K562 (cell line): ENCODE measurements around the gene LYST. TPM values are rescaled to one million over a fixed set of nuclear protein-coding genes. Genes with fewer than 3 reads are reported as not detected.

Source experiments
- ATAC-seq: fragments of 200-7000 bp; cut with Tn5 transposase; 3 replicates; pipeline ENCODE4 v1.9.1; 2020; ENCODE audit warnings: moderate library complexity
- BruUV-seq: library from RNA; stranded (reverse); fragments of 400-500 nt; replicated peaks from 2 replicates; lab custom pipeline; 2021; lab: Mats Ljungman, UMichigan
- CTCF ChIA-PET: fragments of 300-600 bp; formaldehyde crosslinking; extraction: SDS; loops from one replicate; lab custom pipeline; 2021; ENCODE audit warnings: low intra/inter-chr PET ratio; lab: Yijun Ruan, JAX
- POLR2A ChIA-PET: fragments of 300-600, 350-650 bp; sonication (Branson Sonifier 250); formaldehyde crosslinking; extraction: SDS; loops from one replicate; lab custom pipeline; 2021; ENCODE audit warnings: antibody characterized with exemption, inconsistent platforms; lab: Yijun Ruan, JAX
- DNase-seq, 4 experiments: peaks; one replicate each; pipeline versions ENCODE4 v3.0.0 to v3.0.0-alpha.2; 2011 to 2018; ENCODE audit warnings: low spot score in 3 of 4, mixed read lengths in 3 of 4; ENCODE audit errors: extremely low read depth in 1 of 4
- FAIRE-seq: peaks from 2 replicates; lab custom pipeline; 2011; peaks lifted over from hg19 to GRCh38; lab: Jason Lieb, UNC
- H2AFZ ChIP-seq: 2 replicates; pipeline ENCODE4 v1.6.0; 2011; ENCODE audit warnings: low read depth, low read length, control low read depth, inconsistent platforms
- H3K27ac ChIP-seq: fragments of 200-600 bp; 3 replicates; pipeline ENCODE4 v1.8.0; 2011; ENCODE audit warnings: low read depth, mild to moderate bottlenecking, control low read depth, inconsistent platforms, low read length, moderate library complexity, mixed read lengths; ENCODE audit errors: extremely low read depth
- H3K27me3 ChIP-seq, 2 experiments: fragments of 300-600 bp in 1 of 2; 2 replicates in 1 of 2; 3 replicates in 1 of 2; pipeline versions ENCODE4 v1.6.0 to v1.8.0; 2011; ENCODE audit warnings: inconsistent platforms in 2 of 2, low read length in 2 of 2, mild to moderate bottlenecking in 1 of 2, mixed read lengths in 1 of 2, moderate library complexity in 1 of 2; ENCODE audit not compliant: control insufficient read depth in 2 of 2, insufficient read depth in 2 of 2
- H3K36me3 ChIP-seq: fragments of 300-600 bp; 3 replicates; pipeline ENCODE4 v1.8.0; 2011; ENCODE audit warnings: mild to moderate bottlenecking, low read length, inconsistent platforms; ENCODE audit not compliant: control insufficient read depth, insufficient read depth
- H3K4me1 ChIP-seq, 2 experiments: fragments of 200-600 bp in 1 of 2; replicated peaks in 1 of 2; 2 replicates in 1 of 2; 3 replicates in 1 of 2; pipeline versions ENCODE4 v1.5.1 to v1.8.0; 2011; ENCODE audit warnings: inconsistent platforms in 2 of 2, low read length in 2 of 2, mild to moderate bottlenecking in 1 of 2, mixed read lengths in 1 of 2, moderate library complexity in 1 of 2; ENCODE audit not compliant: control insufficient read depth in 2 of 2, insufficient read depth in 2 of 2
- H3K4me2 ChIP-seq: 2 replicates; pipeline ENCODE4 v1.6.1; 2011; ENCODE audit warnings: low read length, control low read depth, inconsistent platforms, mixed read lengths; ENCODE audit not compliant: insufficient read depth
- H3K4me3 ChIP-seq: fragments of 200-600 bp; sonication (generic), shearing (Covaris generic); 2 replicates; pipeline ENCODE4 v1.5.1; 2016; ENCODE audit warnings: control low read depth, inconsistent platforms
- H3K79me2 ChIP-seq: fragments of 200-600 bp; 3 replicates; pipeline ENCODE4 v1.8.0; 2011; ENCODE audit warnings: low read length, inconsistent platforms; ENCODE audit not compliant: control insufficient read depth, insufficient read depth
- H3K9ac ChIP-seq, 2 experiments: 2 replicates each; pipeline versions ENCODE4 v1.6.0 to v1.6.1; 2011; ENCODE audit warnings: low read depth in 2 of 2, low read length in 2 of 2, control low read depth in 1 of 2, inconsistent platforms in 1 of 2, mild to moderate bottlenecking in 1 of 2, mixed read lengths in 1 of 2; ENCODE audit not compliant: insufficient read depth in 1 of 2
- H3K9me1 ChIP-seq: one replicate; pipeline ENCODE4 v1.6.0; 2011; ENCODE audit warnings: inconsistent platforms, mild to moderate bottlenecking, low read length, moderate library complexity; ENCODE audit not compliant: control insufficient read depth, insufficient read depth
- H3K9me3 ChIP-seq: replicated peaks from 2 replicates; pipeline ENCODE4 v1.5.1; 2011; ENCODE audit warnings: low read depth, low read length, inconsistent platforms; ENCODE audit not compliant: control insufficient read depth, insufficient read depth
- H4K20me1 ChIP-seq: replicated peaks from 2 replicates; pipeline ENCODE4 v1.6.1; 2011; ENCODE audit warnings: low read length, inconsistent platforms, mixed read lengths; ENCODE audit not compliant: control insufficient read depth, insufficient read depth
- ATF3 ChIP-seq, 2 experiments: fragments of 450-650 bp in 1 of 2; sonication (generic) in 1 of 2; formaldehyde crosslinking in 1 of 2; IDR thresholded peaks in 1 of 2; conservative IDR thresholded peaks in 1 of 2; 2 replicates each; pipeline versions ENCODE4 v1.6.1 to v1.8.1; 2016 to 2023; ENCODE audit warnings: mild to moderate bottlenecking in 2 of 2, moderate library complexity in 2 of 2, inconsistent platforms in 1 of 2, missing genetic modification reagents in 1 of 2
- C11orf30 ChIP-seq: fragments of 450-650 bp; IDR thresholded peaks from 2 replicates; pipeline ENCODE4 v1.6.1; 2016; ENCODE audit warnings: low read depth, mild to moderate bottlenecking
- CBX2 ChIP-seq: fragments of 200-600 bp; sonication (generic); IDR thresholded peaks from one replicate; pipeline ENCODE4 v1.6.1; 2012; ENCODE audit warnings: mild to moderate bottlenecking, low read length, inconsistent platforms; ENCODE audit not compliant: insufficient read depth, poor library complexity, severe bottlenecking
- CEBPG ChIP-seq, 3 experiments: fragments of 200-800 bp in 1 of 3; sonication (Bioruptor generic) in 1 of 3; sonication (generic) in 1 of 3; formaldehyde crosslinking in 1 of 3; IDR thresholded peaks in 2 of 3; conservative IDR thresholded peaks in 1 of 3; 2 replicates each; pipeline versions ENCODE4 v1.6.1 to v1.8.0; 2016 to 2022; ENCODE audit warnings: missing compliant biosample characterization in 2 of 3, missing genetic modification characterization in 2 of 3, mild to moderate bottlenecking in 1 of 3, missing genetic modification reagents in 1 of 3
- MAFF ChIP-seq: IDR thresholded peaks from 2 replicates; pipeline ENCODE4 v1.6.1; 2012; ENCODE audit warnings: low read length, improper control_type of control experiment
- MAFG ChIP-seq: fragments of 450-650 bp; conservative IDR thresholded peaks from 2 replicates; pipeline ENCODE4 v1.6.1; 2016; ENCODE audit warnings: missing genetic modification characterization, missing compliant biosample characterization
- TGIF2 ChIP-seq: sonication (generic); formaldehyde crosslinking; IDR thresholded peaks from 2 replicates; pipeline ENCODE4 v1.8.1; 2022; ENCODE audit warnings: mild to moderate bottlenecking, missing genetic modification reagents, moderate library complexity
- ZNF165 ChIP-seq: fragments of 250-450 bp; sonication (Bioruptor Pico); IDR thresholded peaks from 2 replicates; pipeline ENCODE4 v1.4.0; 2020; ENCODE audit warnings: borderline replicate concordance
- ZNF316 ChIP-seq: fragments of 450-650 bp; IDR thresholded peaks from 2 replicates; pipeline ENCODE4 v1.6.1; 2016
- ZSCAN32 ChIP-seq: fragments of 450-650 bp; formaldehyde crosslinking; IDR thresholded peaks from 2 replicates; pipeline ENCODE4 v1.4.0; 2020; ENCODE audit warnings: mild to moderate bottlenecking, moderate library complexity
- WGBS: fragments of 100-300 bp; shearing (Covaris generic); methylation state at CpG from one replicate; pipeline ENCODE4 v1.1.6; 2016; ENCODE audit warnings: low coverage, mixed read lengths; ENCODE audit not compliant: insufficient coverage; ENCODE audit errors: missing lambda C conversion rate; 5-methylcytosine and 5-hydroxymethylcytosine counted together
- in situ Hi-C: fragments of 300-500 bp; cut with MboI; formaldehyde crosslinking; loops from 4 replicates; pipeline ENCODE4 v1.15.0; 2018; ENCODE audit warnings: inconsistent platforms, mixed read lengths
- intact Hi-C: fragments of 100-400 bp; cut with micrococcal nuclease; formaldehyde crosslinking; loops from 2 replicates; pipeline ENCODE4 v1.14.2; 2022
- polyA plus RNA-seq, 8 experiments: library from polyadenylated mRNA; depleted of rRNA in 4 of 8; stranded (reverse) in 5 of 8; unstranded in 3 of 8; fragments of >200 nt; fragmentation: Nextera tagmentation in 2 of 8; fragmentation: Illumina TruSeq in 1 of 8; extraction: Ambion mirVana in 2 of 8; extraction: Trizol in 1 of 8; gene quantifications; 2 replicates each; pipeline versions ENCODE4 v1.2.1 to v1.2.3, GENCODE V29; 2011 to 2014; ENCODE audit warnings: inconsistent platforms in 1 of 8, missing spikeins in 1 of 8
- total RNA-seq, 7 experiments: library from RNA; depleted of rRNA in 6 of 7; stranded (reverse); fragments of >200 nt in 6 of 7; fragmentation: Illumina TruSeq in 2 of 7; extraction: Trizol in 2 of 7; gene quantifications; 2 replicates each; pipeline versions ENCODE4 v1.2.1 to v1.2.3, GENCODE V29; 2011 to 2021; ENCODE audit warnings: low replicate concordance in 1 of 7

Gene LYST
- total and polyA plus RNA-seq, 9 of the 15 experiments (the other 6 are each of a cell fraction or from before 2014, with no cell fraction given): 0.73 to 2.4 (median 1.4) TPM

GRCh38 chr1:235714205-235714897 is 152.4 kb downstream of the LYST start:
- CTCF ChIA-PET: no interaction called here
- no TSS peak for BruUV-seq

GRCh38 chr1:235712812-235713211 is 153.9 kb downstream of the LYST start:
- ChIA-PET POLR2A (no interaction called here), CTCF (no interaction called here)
- TF ChIP-seq ATF3 (IDR thresholded peaks at IDR 0.05) (peak; percentile 74), ATF3 (CRISPR knock-in tag; conservative IDR thresholded peaks at IDR 0.05) (no peak), ZSCAN32 (CRISPR knock-in tag) (0 out of 2 replicates have a peak, but pooled peaks have one; percentile 6), CBX2 (no peak), CEBPG (CRISPR knock-in tag; IDR thresholded peaks at IDR 0.05) (no peak), CEBPG (tag; conservative IDR thresholded peaks at IDR 0.05 in 1 of 2, IDR thresholded peaks at IDR 0.05 in 1 of 2) (peak; percentile 79 to 85)
- no peak overlapping the region for H3K9ac ChIP-seq
- H4K20me1 ChIP-seq: no peaks in the 10 kb centered on the region
- peaks cover 4 to 8% of the 10 kb centered on the region in 2 experiments; a peak in 4 of 5 replicates for H3K27me3 ChIP-seq
- no peaks in the 10 kb centered on the region for H3K36me3 ChIP-seq
- H3K4me1 ChIP-seq: no peaks in the 10 kb centered on the region
- BruUV-seq: no TSS peak
- H2AFZ ChIP-seq: no peak overlapping the region
- FAIRE-seq (no peak), DNase-seq (no peak), ATAC-seq (no peak)
- H3K4me2 ChIP-seq: no peak overlapping the region
- no peak overlapping the region for H3K4me3 ChIP-seq
- in situ Hi-C loops (no loop called here), intact Hi-C loops (no loop called here)
- H3K9me1 ChIP-seq: no peaks in the 10 kb centered on the region
- H3K27ac ChIP-seq: no peak overlapping the region
- WGBS: 27% methylated on average over 1 of the region's 1 CpG
- H3K9me3 ChIP-seq: no peaks in the 10 kb centered on the region
- H3K79me2 ChIP-seq: no peaks in the 10 kb centered on the region

More at GRCh38 chr1:235714205-235714897, 152.4 kb downstream of the LYST start:
- Histone ChIP-seq H2AFZ (no peak overlapping the region), H3K4me2 (no peak overlapping the region), H3K27me3 (peaks cover 4 to 8% of the 10 kb centered on the region in 2 experiments; a peak in 4 of 5 replicates), H3K9me1 (no peaks in the 10 kb centered on the region), H4K20me1 (no peaks in the 10 kb centered on the region), H3K27ac (no peak overlapping the region), H3K79me2 (no peaks in the 10 kb centered on the region), H3K4me3 (no peak overlapping the region), H3K9me3 (no peaks in the 10 kb centered on the region), H3K9ac (no peak overlapping the region), H3K4me1 (no peaks in the 10 kb centered on the region), H3K36me3 (no peaks in the 10 kb centered on the region)
- ATAC-seq: no peak
- 27% methylated on average over 4 of the region's 4 CpGs for whole genome bisulfite sequencing
- no peak for FAIRE-seq
- intact Hi-C loops (no loop called here), in situ Hi-C loops (no loop called here)
- POLR2A ChIA-PET: interaction anchor here (0.8 kb wide), 1 partner anchor 260 kb away, joined by 3 read pairs; no protein-coding TSS in a partner anchor
- TF ChIP-seq ZNF316 (peak; percentile 59; the same call in 1 of the 2 replicates), MAFF (0 out of 2 replicates have a peak, but pooled peaks have one; percentile 25), C11orf30 (peak; percentile 32), TGIF2 (CRISPR knock-in tag) (no peak), MAFG (tag) (0 out of 2 replicates have a peak, but pooled peaks have one; percentile 8), ZNF165 (CRISPR knock-in tag) (no peak)
- DNase-seq: no peak
